IMR-90 (cell line): ENCODE measurements around the gene PTRH2. TPM values are rescaled to one million over a fixed set of nuclear protein-coding genes. Genes with fewer than 3 reads are reported as not detected.

Experiments
- ATAC-seq: fragments of 200-7000 bp; cut with Tn5 transposase; 2 replicates; pipeline ENCODE4 v1.9.1; 2020; ENCODE audit warnings: low read depth, mild to moderate bottlenecking, moderate library complexity
- BruUV-seq: library from RNA; stranded (reverse); fragments of 400-500 nt; replicated peaks from 2 replicates; lab custom pipeline; 2021; lab: Mats Ljungman, UMichigan
- CTCF ChIA-PET: fragments of 300-600 bp; formaldehyde crosslinking; extraction: SDS; loops from one replicate; lab custom pipeline; 2021; ENCODE audit warnings: antibody characterized with exemption; lab: Yijun Ruan, JAX
- POLR2A ChIA-PET: fragments of 300-600 bp; sonication (Branson Sonifier 250); formaldehyde crosslinking; loops from one replicate; lab custom pipeline; 2022; ENCODE audit warnings: antibody characterized with exemption; ENCODE audit not compliant: unreplicated experiment; lab: Charles Lee
- DNase-seq: peaks from one replicate; pipeline ENCODE4 v3.0.0; 2013
- H2AFZ ChIP-seq: replicated peaks from 2 replicates; pipeline ENCODE3; 2013; ENCODE audit warnings: low read length, mild to moderate bottlenecking; ENCODE audit not compliant: poor library complexity
- H2AK5ac ChIP-seq: 2 replicates; pipeline ENCODE4 v1.6.1; 2013; ENCODE audit warnings: low read depth, low read length, inconsistent platforms
- H2AK9ac ChIP-seq: replicated peaks from 2 replicates; pipeline ENCODE3; 2013; ENCODE audit warnings: mild to moderate bottlenecking, low read depth, low read length, moderate library complexity; ENCODE audit not compliant: poor library complexity
- H2BK120ac ChIP-seq: 2 replicates; pipeline ENCODE4 v1.6.1; 2013; ENCODE audit warnings: low read depth, low read length, inconsistent platforms
- H2BK15ac ChIP-seq: 3 replicates; pipeline ENCODE4 v1.6.1; 2013; ENCODE audit warnings: low read depth, low read length, inconsistent platforms
- H2BK20ac ChIP-seq: 2 replicates; pipeline ENCODE4 v1.6.1; 2013; ENCODE audit warnings: low read depth, mild to moderate bottlenecking, inconsistent platforms, low read length, moderate library complexity
- H2BK5ac ChIP-seq: 2 replicates; pipeline ENCODE4 v1.6.1; 2013; ENCODE audit warnings: mild to moderate bottlenecking, low read depth, low read length, inconsistent platforms; ENCODE audit not compliant: poor library complexity, severe bottlenecking
- H3K14ac ChIP-seq: replicated peaks from 2 replicates; pipeline ENCODE4 v1.6.1; 2013; ENCODE audit warnings: low read depth, low read length, inconsistent platforms
- H3K18ac ChIP-seq: 2 replicates; pipeline ENCODE4 v1.6.1; 2013; ENCODE audit warnings: low read depth, low read length, control low read depth
- H3K23ac ChIP-seq: 2 replicates; pipeline ENCODE4 v1.6.1; 2013; ENCODE audit warnings: low read depth, low read length, inconsistent platforms
- H3K27ac ChIP-seq: 2 replicates; pipeline ENCODE4 v1.5.1; 2013; ENCODE audit warnings: mild to moderate bottlenecking, control low read depth, low read length; ENCODE audit not compliant: insufficient read depth
- H3K27me3 ChIP-seq: 2 replicates; pipeline ENCODE4 v1.6.1; 2013; ENCODE audit warnings: low read length; ENCODE audit not compliant: control insufficient read depth, insufficient read depth
- H3K36me3 ChIP-seq: 2 replicates; pipeline ENCODE4 v1.6.1; 2013; ENCODE audit warnings: low read length, mixed read lengths; ENCODE audit not compliant: control insufficient read depth, insufficient read depth
- H3K4ac ChIP-seq: 2 replicates; pipeline ENCODE4 v1.6.1; 2013; ENCODE audit warnings: low read depth, low read length, inconsistent platforms
- H3K4me1 ChIP-seq: 2 replicates; pipeline ENCODE4 v1.6.1; 2013; ENCODE audit warnings: low read length, mixed read lengths; ENCODE audit not compliant: control insufficient read depth, insufficient read depth
- H3K4me2 ChIP-seq: 2 replicates; pipeline ENCODE4 v1.6.1; 2013; ENCODE audit warnings: low read depth, mild to moderate bottlenecking, control low read depth, low read length, moderate library complexity
- H3K4me3 ChIP-seq: 2 replicates; pipeline ENCODE4 v1.5.1; 2013; ENCODE audit warnings: low read depth, mild to moderate bottlenecking, control low read depth, low read length, moderate library complexity; ENCODE audit not compliant: insufficient read depth
- H3K56ac ChIP-seq: 2 replicates; pipeline ENCODE4 v1.6.1; 2013; ENCODE audit warnings: low read length, inconsistent platforms; ENCODE audit not compliant: insufficient read depth; ENCODE audit errors: extremely low read depth
- H3K79me1 ChIP-seq, 2 experiments: 2 replicates each; pipeline ENCODE4 v1.6.1; 2013; ENCODE audit warnings: low read length in 2 of 2, inconsistent platforms in 1 of 2, low read depth in 1 of 2
- H3K9ac ChIP-seq: 2 replicates; pipeline ENCODE4 v1.6.1; 2013; ENCODE audit warnings: low read depth, low read length, control low read depth
- H3K9me1 ChIP-seq: 2 replicates; pipeline ENCODE4 v1.6.1; 2013; ENCODE audit warnings: low read length, inconsistent platforms; ENCODE audit not compliant: insufficient read depth
- H3K9me3 ChIP-seq: 2 replicates; pipeline ENCODE4 v1.6.1; 2013; ENCODE audit warnings: low read length; ENCODE audit not compliant: control insufficient read depth, insufficient read depth
- H4K20me1 ChIP-seq: 2 replicates; pipeline ENCODE4 v1.6.1; 2013; ENCODE audit warnings: low read length, inconsistent platforms; ENCODE audit not compliant: insufficient read depth
- H4K5ac ChIP-seq: 2 replicates; pipeline ENCODE4 v1.6.1; 2013; ENCODE audit warnings: mild to moderate bottlenecking, low read depth, low read length, control low read depth
- H4K8ac ChIP-seq, 2 experiments: 2 replicates each; pipeline ENCODE4 v1.6.1; 2013; ENCODE audit warnings: low read depth in 2 of 2, low read length in 2 of 2, control low read depth in 1 of 2, inconsistent platforms in 1 of 2
- H4K91ac ChIP-seq: 2 replicates; pipeline ENCODE4 v1.6.1; 2013; ENCODE audit warnings: low read depth, low read length, inconsistent platforms; ENCODE audit not compliant: insufficient read depth
- MAZ ChIP-seq: IDR thresholded peaks from 2 replicates; pipeline ENCODE4 v1.6.1; 2012; ENCODE audit warnings: low read depth, mild to moderate bottlenecking, low read length, improper control_type of control experiment, moderate library complexity, borderline replicate concordance
- MXI1 ChIP-seq: IDR thresholded peaks from 2 replicates; pipeline ENCODE4 v1.6.1; 2012; ENCODE audit warnings: low read depth, mild to moderate bottlenecking, low read length, moderate library complexity, borderline replicate concordance
- RCOR1 ChIP-seq: IDR thresholded peaks from 2 replicates; pipeline ENCODE4 v1.6.1; 2012; ENCODE audit warnings: mild to moderate bottlenecking, low read length, improper control_type of control experiment; ENCODE audit not compliant: insufficient replicate concordance
- WGBS, 2 experiments: methylation state at CpG; one replicate each; pipeline versions ENCODE4 v1.1.5 to v1.1.7; 2013; ENCODE audit warnings: missing lambda C conversion rate in 2 of 2; ENCODE audit not compliant: insufficient read length in 1 of 2; ENCODE audit errors: extremely low coverage in 2 of 2; 5-methylcytosine and 5-hydroxymethylcytosine counted together
- dilution Hi-C: fragments of 300-500 bp; cut with HindIII; formaldehyde crosslinking; loops from one replicate; pipeline ENCODE4 v1.14.3; 2018; ENCODE audit warnings: low sequenced_read_pairs; ENCODE audit not compliant: unreplicated experiment
- in situ Hi-C: fragments of 300-500 bp; cut with MboI; formaldehyde crosslinking; loops from 3 replicates; pipeline ENCODE4 v1.14.3; 2019; ENCODE audit warnings: low sequenced_read_pairs, inconsistent platforms, mixed read lengths
- intact Hi-C: fragments of 100-400 bp; cut with micrococcal nuclease; formaldehyde crosslinking; loops from 2 replicates; pipeline ENCODE4 v1.10.0; 2022
- polyA plus RNA-seq, 3 experiments: library from polyadenylated mRNA; depleted of rRNA; stranded (reverse); fragments of >200 nt; gene quantifications; 2 replicates each; pipeline ENCODE4 v1.2.3, GENCODE V29; 2012; ENCODE audit warnings: low replicate concordance in 1 of 3
- total RNA-seq: library from RNA; depleted of rRNA; stranded (reverse); fragments of >200 nt; gene quantifications from 2 replicates; pipeline ENCODE4 v1.2.3, GENCODE V29; 2012
- TF ChIP-seq, protein P1 (sequence below): conservative IDR thresholded peaks from 2 replicates; pipeline ENCODE4 v1.5.1; 2012; ENCODE audit warnings: mild to moderate bottlenecking, low read depth, low read length, improper control_type of control experiment

Gene PTRH2
- total and polyA plus RNA-seq, 2 of the 4 experiments (the other 2 are of a cell fraction), result 24.9 to 49.7 TPM

DNA sequence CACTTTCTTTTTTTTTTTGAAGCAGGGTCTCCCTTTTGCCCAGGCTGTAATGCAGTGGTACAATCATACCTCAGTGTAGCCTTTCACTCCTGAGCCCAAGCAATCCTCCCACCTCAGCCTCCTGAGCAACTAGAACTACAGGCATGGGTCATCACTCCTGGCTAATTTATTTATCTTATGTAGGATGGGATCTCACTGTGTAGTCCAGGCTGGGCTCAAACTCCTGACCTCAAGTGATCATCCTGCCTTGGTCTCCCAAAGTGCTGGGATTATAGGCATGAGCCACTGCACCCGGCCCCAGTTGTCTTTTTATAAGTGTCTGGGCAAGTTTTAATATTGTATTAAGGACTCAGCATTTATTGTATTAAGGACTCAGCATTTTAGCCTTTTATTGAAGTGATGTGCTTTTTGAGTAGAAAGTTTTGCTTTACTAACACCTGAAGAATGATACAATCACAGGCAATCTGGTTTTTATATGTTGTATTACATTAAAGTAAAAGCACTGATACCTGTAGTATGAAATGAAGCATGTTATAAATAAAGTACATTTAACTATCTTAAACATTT lies 23.1 kb upstream of the PTRH2 start:
- intact Hi-C loops, result no loop called here
- BruUV-seq, result no TSS peak
- no CpG with 5 or more reads among the region's 1 CpG for WGBS, 2 experiments
- Histone ChIP-seq H4K20me1 (no peaks in the 10 kb centered on the region), H3K4me1 (no peaks in the 10 kb centered on the region; the same call in 1 of the 2 replicates), H3K4ac (no peak overlapping the region; the same call in 1 of the 2 replicates), H2AFZ (no peak overlapping the region), H3K36me3 (0 out of 2 replicates have a peak, but pooled peaks cover 1% of the 10 kb centered on the region), H3K27me3 (no peaks in the 10 kb centered on the region), H3K23ac (peak overlapping the region; percentile 34; the same call in 1 of the 2 replicates), H2BK15ac (no peak overlapping the region), H3K14ac (no peak overlapping the region), H3K56ac (no peak overlapping the region), H2AK9ac (no peak overlapping the region), H3K4me2 (no peak overlapping the region), H3K18ac (no peak overlapping the region), H3K79me1 (peaks cover 16 to 60% of the 10 kb centered on the region in 2 experiments), H4K8ac (no peak overlapping the region), H2BK20ac (no peak overlapping the region), H3K9me1 (peaks cover 2% of the 10 kb centered on the region; the same call in 1 of the 2 replicates), H4K5ac (no peak overlapping the region), H3K9ac (no peak overlapping the region), H3K27ac (no peak overlapping the region), H3K4me3 (no peak overlapping the region), H4K91ac (no peak overlapping the region), H2BK5ac (no peak overlapping the region), H2BK120ac (no peak overlapping the region), H2AK5ac (peak overlapping the region; percentile 51; the same call in 1 of the 2 replicates), H3K9me3 (no peaks in the 10 kb centered on the region)
- POLR2A ChIA-PET, result interaction anchor here (0.8 kb wide), 1 partner anchor 107 kb away, joined by 10 read pairs; no protein-coding TSS in a partner anchor
- TF ChIP-seq RCOR1 (no peak), MAZ (no peak), MXI1 (no peak)
- TF ChIP-seq, protein P1, sequence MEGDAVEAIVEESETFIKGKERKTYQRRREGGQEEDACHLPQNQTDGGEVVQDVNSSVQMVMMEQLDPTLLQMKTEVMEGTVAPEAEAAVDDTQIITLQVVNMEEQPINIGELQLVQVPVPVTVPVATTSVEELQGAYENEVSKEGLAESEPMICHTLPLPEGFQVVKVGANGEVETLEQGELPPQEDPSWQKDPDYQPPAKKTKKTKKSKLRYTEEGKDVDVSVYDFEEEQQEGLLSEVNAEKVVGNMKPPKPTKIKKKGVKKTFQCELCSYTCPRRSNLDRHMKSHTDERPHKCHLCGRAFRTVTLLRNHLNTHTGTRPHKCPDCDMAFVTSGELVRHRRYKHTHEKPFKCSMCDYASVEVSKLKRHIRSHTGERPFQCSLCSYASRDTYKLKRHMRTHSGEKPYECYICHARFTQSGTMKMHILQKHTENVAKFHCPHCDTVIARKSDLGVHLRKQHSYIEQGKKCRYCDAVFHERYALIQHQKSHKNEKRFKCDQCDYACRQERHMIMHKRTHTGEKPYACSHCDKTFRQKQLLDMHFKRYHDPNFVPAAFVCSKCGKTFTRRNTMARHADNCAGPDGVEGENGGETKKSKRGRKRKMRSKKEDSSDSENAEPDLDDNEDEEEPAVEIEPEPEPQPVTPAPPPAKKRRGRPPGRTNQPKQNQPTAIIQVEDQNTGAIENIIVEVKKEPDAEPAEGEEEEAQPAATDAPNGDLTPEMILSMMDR, result no peak
- dilution Hi-C loops, result no loop called here
- DNase-seq (no peak), ATAC-seq (no peak)
- in situ Hi-C loops, result no loop called here
- CTCF ChIA-PET, result no interaction called here
